HepG2 (cell line): ENCODE measurements around the gene DCP2. TPM values are rescaled to one million over a fixed set of nuclear protein-coding genes. Genes with fewer than 3 reads are reported as not detected.

Source experiments
- ATAC-seq: fragments of 200-7000 bp; cut with Tn5 transposase; 3 replicates; pipeline ENCODE4 v1.9.1; 2020; ENCODE audit warnings: mild to moderate bottlenecking, moderate library complexity
- BruUV-seq: library from RNA; stranded (reverse); fragments of 400-500 nt; replicated peaks from 2 replicates; lab custom pipeline; 2021; lab: Mats Ljungman, UMichigan
- CTCF ChIA-PET: fragments of 300-600 bp; formaldehyde crosslinking; extraction: SDS; loops from one replicate; lab custom pipeline; 2021; ENCODE audit warnings: low total read pairs, inconsistent platforms, low intra/inter-chr PET ratio; lab: Yijun Ruan, JAX
- POLR2A ChIA-PET: fragments of 350-600 bp; sonication (Branson Sonifier 250); formaldehyde crosslinking; loops from one replicate; lab custom pipeline; 2020; ENCODE audit warnings: antibody characterized with exemption, inconsistent platforms; lab: Yijun Ruan, JAX
- DNase-seq: peaks from one replicate; pipeline ENCODE4 v3.0.0-alpha.2; 2015; ENCODE audit warnings: low spot score
- FAIRE-seq: peaks from 3 replicates; lab custom pipeline; 2011; peaks lifted over from hg19 to GRCh38; lab: Jason Lieb, UNC
- H2AFZ ChIP-seq: one replicate; pipeline ENCODE4 v1.6.1; 2011; ENCODE audit warnings: low read length, inconsistent platforms
- H3K27ac ChIP-seq: fragments of 300-600 bp; 3 replicates; pipeline ENCODE4 v1.8.0; 2011; ENCODE audit warnings: mixed run types, mild to moderate bottlenecking, mixed read lengths, low read length, inconsistent platforms; ENCODE audit not compliant: insufficient read depth; ENCODE audit errors: extremely low read length
- H3K27me3 ChIP-seq, 2 experiments: fragments of 200-600 bp in 1 of 2; 2 replicates in 1 of 2; 3 replicates in 1 of 2; pipeline versions ENCODE4 v1.6.0 to v1.8.0; 2011; ENCODE audit warnings: low read length in 2 of 2, mild to moderate bottlenecking in 2 of 2, moderate library complexity in 2 of 2, inconsistent platforms in 1 of 2; ENCODE audit not compliant: insufficient read depth in 2 of 2, control insufficient read depth in 1 of 2
- H3K36me3 ChIP-seq, 2 experiments: fragments of 200-600 bp in 1 of 2; replicated peaks in 1 of 2; 2 replicates in 1 of 2; 3 replicates in 1 of 2; pipeline versions ENCODE4 v1.5.1 to v1.8.0; 2011; ENCODE audit warnings: low read length in 2 of 2, inconsistent platforms in 1 of 2; ENCODE audit not compliant: insufficient read depth in 2 of 2, control insufficient read depth in 1 of 2
- H3K4me1 ChIP-seq: 2 replicates; pipeline ENCODE4 v1.5.1; 2012; ENCODE audit warnings: low read length, inconsistent platforms; ENCODE audit not compliant: insufficient read depth
- H3K4me2 ChIP-seq: 2 replicates; pipeline ENCODE4 v1.6.0; 2011; ENCODE audit warnings: low read depth, low read length, inconsistent platforms
- H3K4me3 ChIP-seq, 3 experiments: fragments of 200-600 bp in 1 of 3; sonication (generic), shearing (Covaris generic) in 1 of 3; replicated peaks in 1 of 3; 2 replicates each; pipeline ENCODE4 v1.5.1; 2011 to 2016; ENCODE audit warnings: low read length in 3 of 3, inconsistent platforms in 2 of 3, low read depth in 2 of 3, mild to moderate bottlenecking in 2 of 3, control low read depth in 1 of 3, mixed read lengths in 1 of 3; ENCODE audit not compliant: insufficient read depth in 1 of 3
- H3K79me2 ChIP-seq: one replicate; pipeline ENCODE4 v1.6.1; 2011; ENCODE audit warnings: low read length, inconsistent platforms; ENCODE audit not compliant: insufficient read depth
- H3K9ac ChIP-seq: 2 replicates; pipeline ENCODE4 v1.6.0; 2011; ENCODE audit warnings: mild to moderate bottlenecking, low read depth, low read length, inconsistent platforms; ENCODE audit not compliant: insufficient read depth
- H3K9me3 ChIP-seq: 2 replicates; pipeline ENCODE4 v1.5.1; 2012; ENCODE audit warnings: mild to moderate bottlenecking, low read length
- H4K20me1 ChIP-seq: 2 replicates; pipeline ENCODE4 v1.6.0; 2011; ENCODE audit warnings: inconsistent platforms, mild to moderate bottlenecking, low read length, moderate library complexity; ENCODE audit not compliant: insufficient read depth
- MAFF ChIP-seq: IDR thresholded peaks from 2 replicates; pipeline ENCODE4 v1.6.1; 2011; ENCODE audit warnings: low read depth, low read length, improper control_type of control experiment
- MAFK ChIP-seq, 2 experiments: IDR thresholded peaks in 1 of 2; conservative IDR thresholded peaks in 1 of 2; 2 replicates each; pipeline ENCODE4 v1.6.1; 2011; ENCODE audit warnings: improper control_type of control experiment in 2 of 2, low read length in 2 of 2
- SRF ChIP-seq: IDR thresholded peaks from 2 replicates; pipeline ENCODE4 v1.6.1; 2011; ENCODE audit warnings: mild to moderate bottlenecking, low read depth, low read length, moderate library complexity
- SRY ChIP-seq: sonication (generic); formaldehyde crosslinking; IDR thresholded peaks from 2 replicates; pipeline ENCODE4 v1.8.0; 2022; ENCODE audit warnings: mild to moderate bottlenecking, missing genetic modification reagents
- TBL1XR1 ChIP-seq: fragments of 150-350 bp; IDR thresholded peaks from 2 replicates; pipeline ENCODE4 v1.6.1; 2014; ENCODE audit warnings: borderline replicate concordance, low read length; ENCODE audit not compliant: partially characterized antibody
- whole genome bisulfite sequencing: methylation state at CpG from one replicate; pipeline ENCODE4 v1.1.6; 2017; ENCODE audit warnings: low lambda C conversion rate; 5-methylcytosine and 5-hydroxymethylcytosine counted together
- in situ Hi-C: cut with HindIII; loops from 2 replicates; pipeline ENCODE4 v1.10.0; 2017; ENCODE audit warnings: low pct_unique_long_range_greater_than_20kb; ENCODE audit not compliant: extremely low pct_ligation_motif_present
- intact Hi-C: fragments of 100-400 bp; cut with micrococcal nuclease; formaldehyde crosslinking; loops from one replicate; pipeline ENCODE4 v1.10.0; 2022; ENCODE audit not compliant: unreplicated experiment
- polyA plus RNA-seq, 8 experiments: library from polyadenylated mRNA; depleted of rRNA in 3 of 8; stranded (reverse) in 7 of 8; unstranded in 1 of 8; fragments of >200 nt; fragmentation: Illumina TruSeq in 4 of 8; extraction: Trizol in 4 of 8; gene quantifications; 2 replicates each; pipeline versions ENCODE4 v1.2.1 to v1.2.3, GENCODE V29; 2011 to 2016; ENCODE audit warnings: low read depth in 4 of 8, missing spikeins in 1 of 8, mixed read lengths in 1 of 8; ENCODE audit not compliant: insufficient read depth in 1 of 8
- total RNA-seq, 5 experiments: library from RNA; depleted of rRNA; stranded (reverse); fragments of >200 nt; fragmentation: Illumina TruSeq; extraction: Trizol; gene quantifications; 2 replicates each; pipeline ENCODE4 v1.2.3, GENCODE V29; 2016; ENCODE audit warnings: low read depth in 1 of 5
- TF ChIP-seq, protein P1 (sequence below): sonication (generic); formaldehyde crosslinking; IDR thresholded peaks from 2 replicates; pipeline ENCODE4 v1.4.0; 2020; ENCODE audit warnings: missing genetic modification reagents
- TF ChIP-seq, protein P2 (sequence below): sonication (generic); formaldehyde crosslinking; IDR thresholded peaks from 2 replicates; pipeline ENCODE4 v1.5.0; 2020; ENCODE audit warnings: missing genetic modification reagents

Gene DCP2
- total and polyA plus RNA-seq, 2 of the 13 experiments (the other 11 are each of a cell fraction or from before 2014, with no cell fraction given) = 16.2 to 63.4 TPM

DNA sequence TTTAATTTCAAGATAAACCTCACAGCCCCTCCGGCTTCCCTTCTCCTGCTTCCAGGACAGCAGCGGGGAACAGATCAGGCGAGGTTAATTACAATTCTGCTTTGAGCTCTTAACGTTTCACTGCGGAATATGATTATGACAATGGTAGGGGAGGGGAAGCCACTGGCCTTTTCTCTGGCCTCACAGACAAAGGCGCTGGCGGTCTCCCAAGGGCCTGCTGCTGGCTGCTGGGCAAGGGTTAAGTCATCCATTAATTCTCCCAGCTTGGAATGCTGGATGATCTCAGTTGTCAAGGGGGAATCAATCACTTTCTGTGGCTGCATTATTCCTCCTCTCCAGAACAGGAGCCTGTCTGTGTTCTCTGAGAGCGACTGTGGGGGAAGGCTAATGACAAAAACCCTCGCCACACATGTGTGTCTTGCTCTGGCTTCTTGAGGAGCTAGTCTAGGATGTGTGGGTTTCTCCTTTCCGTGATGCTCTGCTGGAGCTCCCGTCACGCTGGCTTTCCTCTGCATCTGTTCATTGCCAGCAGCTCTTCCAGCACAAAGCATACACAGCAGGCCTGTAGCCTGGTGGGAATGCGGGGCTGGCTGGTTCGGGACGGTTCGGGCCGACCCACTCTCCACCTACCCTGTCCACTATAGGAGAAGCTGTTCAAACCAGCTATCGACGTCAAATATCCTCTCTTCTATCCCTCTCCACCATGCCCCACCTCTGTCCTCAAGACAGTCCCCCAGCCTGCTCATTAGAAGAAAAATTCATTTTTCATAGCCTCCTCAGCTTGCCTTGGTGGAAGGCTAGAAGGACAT is 82.8 kb downstream of the DCP2 start:
- H4K20me1 ChIP-seq = no peaks in the 10 kb centered on the region
- intact Hi-C loops = loop anchor here (5.0 kb wide), 1 partner anchor 143 kb away; no protein-coding TSS in a partner anchor
- no peaks in the 10 kb centered on the region for H3K36me3 ChIP-seq
- H3K4me2 ChIP-seq = no peak overlapping the region
- no peak overlapping the region for H3K4me3 ChIP-seq
- DNase-seq (no peak), FAIRE-seq (no peak)
- no TSS peak for BruUV-seq
- no peak overlapping the region for H3K9ac ChIP-seq
- no peaks in the 10 kb centered on the region for H3K79me2 ChIP-seq
- no peaks in the 10 kb centered on the region for H3K27me3 ChIP-seq
- TF ChIP-seq TBL1XR1 = no peak
- TF ChIP-seq, all 625 proteins: peak for 0
- POLR2A ChIA-PET = no interaction called here
- Histone ChIP-seq H3K9me3 (no peaks in the 10 kb centered on the region), H3K27ac (no peak overlapping the region), H3K4me1 (no peaks in the 10 kb centered on the region), H2AFZ (no peak overlapping the region)
- WGBS = 86% methylated on average over 19 of the region's 19 CpGs
- CTCF ChIA-PET = no interaction called here
- no peak for ATAC-seq
- in situ Hi-C loops = no loop called here

DNA sequence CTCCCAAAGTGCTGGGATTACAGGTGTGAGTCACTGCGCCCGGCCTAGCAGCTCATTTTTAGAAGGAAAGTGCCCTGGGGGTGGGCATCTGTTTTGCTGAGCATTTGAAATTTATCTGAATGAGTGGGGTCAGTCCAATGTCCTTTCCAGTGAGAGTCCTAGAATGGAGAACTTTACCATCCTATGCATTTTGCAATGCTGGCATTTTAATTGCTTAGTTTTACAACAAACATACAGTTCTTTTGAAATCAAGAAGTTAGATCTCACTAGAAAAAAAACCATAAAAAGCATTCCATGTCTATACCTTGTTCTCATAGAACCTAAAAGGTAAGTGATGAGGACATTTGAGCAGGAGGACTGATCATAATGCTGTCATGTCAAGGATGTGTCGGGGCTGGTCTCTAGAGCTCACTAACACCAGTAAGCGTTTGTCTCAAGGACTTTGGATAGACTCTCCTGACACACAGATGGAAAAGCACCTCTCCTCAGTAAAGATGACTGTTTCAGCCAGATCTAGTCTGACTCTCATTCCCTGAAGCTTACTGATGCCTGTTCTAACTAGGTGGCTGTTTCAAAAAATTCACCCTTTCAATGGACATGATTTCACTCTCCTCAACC is 83.9 kb downstream of the DCP2 start:
- no peak for FAIRE-seq
- no peaks in the 10 kb centered on the region for H4K20me1 ChIP-seq
- TF ChIP-seq MAFF = peak; percentile 65
- no peak for TF ChIP-seq SRF
- TF ChIP-seq, protein P1, sequence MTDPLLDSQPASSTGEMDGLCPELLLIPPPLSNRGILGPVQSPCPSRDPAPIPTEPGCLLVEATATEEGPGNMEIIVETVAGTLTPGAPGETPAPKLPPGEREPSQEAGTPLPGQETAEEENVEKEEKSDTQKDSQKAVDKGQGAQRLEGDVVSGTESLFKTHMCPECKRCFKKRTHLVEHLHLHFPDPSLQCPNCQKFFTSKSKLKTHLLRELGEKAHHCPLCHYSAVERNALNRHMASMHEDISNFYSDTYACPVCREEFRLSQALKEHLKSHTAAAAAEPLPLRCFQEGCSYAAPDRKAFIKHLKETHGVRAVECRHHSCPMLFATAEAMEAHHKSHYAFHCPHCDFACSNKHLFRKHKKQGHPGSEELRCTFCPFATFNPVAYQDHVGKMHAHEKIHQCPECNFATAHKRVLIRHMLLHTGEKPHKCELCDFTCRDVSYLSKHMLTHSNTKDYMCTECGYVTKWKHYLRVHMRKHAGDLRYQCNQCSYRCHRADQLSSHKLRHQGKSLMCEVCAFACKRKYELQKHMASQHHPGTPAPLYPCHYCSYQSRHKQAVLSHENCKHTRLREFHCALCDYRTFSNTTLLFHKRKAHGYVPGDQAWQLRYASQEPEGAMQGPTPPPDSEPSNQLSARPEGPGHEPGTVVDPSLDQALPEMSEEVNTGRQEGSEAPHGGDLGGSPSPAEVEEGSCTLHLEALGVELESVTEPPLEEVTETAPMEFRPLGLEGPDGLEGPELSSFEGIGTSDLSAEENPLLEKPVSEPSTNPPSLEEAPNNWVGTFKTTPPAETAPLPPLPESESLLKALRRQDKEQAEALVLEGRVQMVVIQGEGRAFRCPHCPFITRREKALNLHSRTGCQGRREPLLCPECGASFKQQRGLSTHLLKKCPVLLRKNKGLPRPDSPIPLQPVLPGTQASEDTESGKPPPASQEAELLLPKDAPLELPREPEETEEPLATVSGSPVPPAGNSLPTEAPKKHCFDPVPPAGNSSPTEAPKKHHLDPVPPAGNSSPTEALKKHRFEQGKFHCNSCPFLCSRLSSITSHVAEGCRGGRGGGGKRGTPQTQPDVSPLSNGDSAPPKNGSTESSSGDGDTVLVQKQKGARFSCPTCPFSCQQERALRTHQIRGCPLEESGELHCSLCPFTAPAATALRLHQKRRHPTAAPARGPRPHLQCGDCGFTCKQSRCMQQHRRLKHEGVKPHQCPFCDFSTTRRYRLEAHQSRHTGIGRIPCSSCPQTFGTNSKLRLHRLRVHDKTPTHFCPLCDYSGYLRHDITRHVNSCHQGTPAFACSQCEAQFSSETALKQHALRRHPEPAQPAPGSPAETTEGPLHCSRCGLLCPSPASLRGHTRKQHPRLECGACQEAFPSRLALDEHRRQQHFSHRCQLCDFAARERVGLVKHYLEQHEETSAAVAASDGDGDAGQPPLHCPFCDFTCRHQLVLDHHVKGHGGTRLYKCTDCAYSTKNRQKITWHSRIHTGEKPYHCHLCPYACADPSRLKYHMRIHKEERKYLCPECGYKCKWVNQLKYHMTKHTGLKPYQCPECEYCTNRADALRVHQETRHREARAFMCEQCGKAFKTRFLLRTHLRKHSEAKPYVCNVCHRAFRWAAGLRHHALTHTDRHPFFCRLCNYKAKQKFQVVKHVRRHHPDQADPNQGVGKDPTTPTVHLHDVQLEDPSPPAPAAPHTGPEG (CRISPR knock-in tag) = no peak
- no peak for TF ChIP-seq SRY (CRISPR knock-in tag)
- TF ChIP-seq MAFK (conservative IDR thresholded peaks at IDR 0.05 in 1 of 2, IDR thresholded peaks at IDR 0.05 in 1 of 2; ENCODE audit: low read length in 2 of 2) = peak in 1 of 2 experiments; percentile 65; a peak in 2 of 4 replicates
- TF ChIP-seq, protein P2, sequence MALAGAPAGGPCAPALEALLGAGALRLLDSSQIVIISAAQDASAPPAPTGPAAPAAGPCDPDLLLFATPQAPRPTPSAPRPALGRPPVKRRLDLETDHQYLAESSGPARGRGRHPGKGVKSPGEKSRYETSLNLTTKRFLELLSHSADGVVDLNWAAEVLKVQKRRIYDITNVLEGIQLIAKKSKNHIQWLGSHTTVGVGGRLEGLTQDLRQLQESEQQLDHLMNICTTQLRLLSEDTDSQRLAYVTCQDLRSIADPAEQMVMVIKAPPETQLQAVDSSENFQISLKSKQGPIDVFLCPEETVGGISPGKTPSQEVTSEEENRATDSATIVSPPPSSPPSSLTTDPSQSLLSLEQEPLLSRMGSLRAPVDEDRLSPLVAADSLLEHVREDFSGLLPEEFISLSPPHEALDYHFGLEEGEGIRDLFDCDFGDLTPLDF (CRISPR knock-in tag) = no peak
- TF ChIP-seq, all 625 proteins: peak for 2
- 68% methylated on average over 4 of the region's 4 CpGs for WGBS
- H3K4me1 ChIP-seq = no peaks in the 10 kb centered on the region
- no TSS peak for BruUV-seq
- no peak for DNase-seq
- H3K4me2 ChIP-seq = no peak overlapping the region
- no peak overlapping the region for H2AFZ ChIP-seq
- H3K79me2 ChIP-seq = no peaks in the 10 kb centered on the region
- no peak overlapping the region for H3K9ac ChIP-seq
- intact Hi-C loops = no loop called here
- no peaks in the 10 kb centered on the region for H3K36me3 ChIP-seq
- H3K4me3 ChIP-seq = no peak overlapping the region
- POLR2A ChIA-PET = no interaction called here
- no peak overlapping the region for H3K27ac ChIP-seq
- in situ Hi-C loops = no loop called here
- CTCF ChIA-PET = no interaction called here
- no peaks in the 10 kb centered on the region for H3K9me3 ChIP-seq
- no peaks in the 10 kb centered on the region for H3K27me3 ChIP-seq
- ATAC-seq = no peak
